Activated T-helper 1 cell treated with Interleukin-2 at 50 U/mL for 16 hours (primary cell): ENCODE data around the gene SHH.
"Not testable (repeated sequence)": the region's sequence is repeated elsewhere in the genome, so short reads cannot be mapped to it uniquely, and the experiment has no call there.

ENCODE experiments used
- DNase-seq: peaks from one replicate; pipeline ENCODE4 v3.0.0-alpha.2; 2020; ENCODE audit warnings: low read depth

Gene SHH

DNA sequence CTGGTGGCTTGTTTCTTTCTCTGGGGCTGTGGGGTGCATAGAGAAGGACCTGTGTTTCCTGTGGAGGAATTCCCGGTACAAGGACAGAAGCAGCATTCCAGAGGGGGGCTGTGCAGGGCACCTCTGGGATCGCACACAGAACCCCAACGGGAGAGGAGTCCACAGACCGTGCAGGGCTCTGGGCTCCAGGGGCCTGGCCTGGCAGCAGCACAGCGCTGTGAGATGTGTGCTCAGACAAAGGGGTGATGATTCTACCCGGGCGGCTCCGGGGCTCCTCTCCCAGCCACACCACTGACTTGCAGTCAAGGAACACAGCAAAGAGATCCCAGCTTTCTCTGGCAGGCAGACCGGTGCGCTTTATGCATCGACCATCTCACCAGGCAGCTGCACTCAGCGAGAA lies 6.9 kb upstream of the SHH start:
- no peak for DNase-seq

DNA sequence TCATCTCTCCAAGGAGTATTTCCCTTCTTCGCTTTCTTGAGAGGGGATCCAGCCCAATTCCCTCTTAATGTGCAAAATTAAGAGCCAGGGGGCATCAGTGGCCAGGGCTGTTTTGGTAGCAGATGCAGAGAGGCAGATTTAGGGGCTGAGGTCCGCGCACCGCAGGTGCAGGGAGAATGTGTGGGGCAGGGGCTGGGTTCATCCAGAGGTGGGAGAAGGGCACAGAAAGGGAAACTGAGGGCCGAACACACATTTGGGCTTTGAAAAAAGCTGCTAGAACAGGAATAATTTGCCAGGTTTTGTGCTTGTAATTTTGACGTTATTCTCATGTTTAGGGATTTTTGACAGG lies 6.5 kb upstream of the SHH start:
- no peak for DNase-seq

DNA sequence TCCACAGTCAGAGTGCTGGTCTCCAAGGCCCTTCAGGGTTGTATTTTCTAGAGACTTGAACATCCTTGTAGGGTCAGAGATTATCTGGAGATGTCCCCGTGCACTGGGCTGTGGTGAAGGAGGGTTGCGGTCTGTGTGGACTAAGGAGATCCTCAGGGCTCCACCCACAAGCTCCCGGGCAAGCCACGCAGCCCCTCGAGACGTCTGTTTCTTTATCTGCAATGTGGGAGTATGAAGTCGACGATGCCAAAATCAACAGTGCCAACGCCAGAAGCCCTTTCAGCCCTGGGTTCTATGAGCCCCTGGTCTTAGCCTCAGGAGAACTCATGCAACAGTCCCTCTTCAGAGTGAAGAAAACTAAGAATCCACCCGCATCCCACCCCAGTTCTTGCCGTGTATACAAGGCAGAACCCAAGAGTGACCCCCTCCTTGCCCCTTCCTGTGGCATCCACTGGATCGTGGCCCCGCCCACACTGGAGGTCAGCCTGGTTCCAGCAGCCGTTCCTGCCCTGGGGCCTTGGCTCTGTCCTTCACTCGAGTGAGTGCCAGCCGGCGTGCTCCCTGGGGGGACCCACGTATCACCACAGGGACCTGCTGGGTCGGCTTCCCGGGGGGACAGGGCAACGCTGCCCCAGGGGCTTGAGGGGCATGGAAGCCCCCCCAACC lies 6.0 kb upstream of the SHH start:
- no peak for DNase-seq

DNA sequence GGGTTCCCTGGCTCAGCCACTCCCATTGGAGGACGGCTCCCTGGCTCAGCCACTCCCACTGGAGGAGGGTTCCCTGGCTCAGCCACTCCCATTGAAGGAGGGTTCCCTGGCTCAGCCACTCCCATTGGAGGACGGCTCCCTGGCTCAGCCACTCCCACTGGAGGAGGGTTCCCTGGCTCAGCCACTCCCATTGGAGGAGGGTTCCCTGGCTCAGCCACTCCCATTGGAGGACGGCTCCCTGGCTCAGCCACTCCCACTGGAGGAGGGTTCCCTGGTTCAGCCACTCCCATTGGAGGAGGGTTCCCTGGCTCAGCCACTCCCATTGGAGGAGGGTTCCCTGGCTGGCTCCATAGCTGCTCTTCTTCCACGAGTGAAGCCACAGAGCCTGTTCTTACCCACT lies 5.3 kb upstream of the SHH start:
- not testable (repeated sequence) for DNase-seq

DNA sequence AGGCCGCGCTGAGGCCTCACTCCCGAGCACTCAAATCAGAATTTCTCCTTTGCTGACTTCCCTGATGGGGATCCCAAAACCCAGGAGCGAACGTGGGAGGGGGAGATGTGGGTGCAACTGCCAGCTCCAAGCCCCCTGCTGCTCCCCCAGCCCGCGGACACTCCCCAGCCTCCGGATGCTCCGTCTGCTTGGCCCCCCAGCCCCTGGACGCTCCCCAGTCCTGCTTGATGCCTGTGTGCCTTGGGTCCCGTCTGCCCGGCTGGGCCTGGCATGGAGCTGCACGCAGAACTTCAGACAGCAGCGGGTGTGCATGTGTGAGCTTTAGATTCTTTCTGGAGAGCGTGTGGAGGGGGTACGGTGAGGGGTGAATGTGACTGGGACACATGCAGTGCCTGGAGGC lies 4.7 kb upstream of the SHH start:
- DNase-seq: no peak

DNA sequence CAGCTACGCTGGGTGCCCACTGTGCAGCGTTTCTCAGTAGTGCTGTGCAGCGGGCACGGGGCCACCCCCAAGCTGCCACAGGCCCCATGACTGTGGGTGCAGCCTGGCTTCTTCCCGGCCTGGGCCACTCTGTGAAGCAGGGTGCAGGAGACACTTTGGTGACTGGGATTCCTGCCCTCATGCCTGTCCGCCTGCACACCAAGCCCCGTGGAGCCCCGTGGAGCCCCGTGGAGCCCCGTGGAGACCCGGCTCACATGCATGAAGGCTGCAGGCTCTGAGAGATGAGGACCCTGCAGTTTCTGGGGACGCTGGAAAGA lies 3.9 kb upstream of the SHH start:
- no peak for DNase-seq

DNA sequence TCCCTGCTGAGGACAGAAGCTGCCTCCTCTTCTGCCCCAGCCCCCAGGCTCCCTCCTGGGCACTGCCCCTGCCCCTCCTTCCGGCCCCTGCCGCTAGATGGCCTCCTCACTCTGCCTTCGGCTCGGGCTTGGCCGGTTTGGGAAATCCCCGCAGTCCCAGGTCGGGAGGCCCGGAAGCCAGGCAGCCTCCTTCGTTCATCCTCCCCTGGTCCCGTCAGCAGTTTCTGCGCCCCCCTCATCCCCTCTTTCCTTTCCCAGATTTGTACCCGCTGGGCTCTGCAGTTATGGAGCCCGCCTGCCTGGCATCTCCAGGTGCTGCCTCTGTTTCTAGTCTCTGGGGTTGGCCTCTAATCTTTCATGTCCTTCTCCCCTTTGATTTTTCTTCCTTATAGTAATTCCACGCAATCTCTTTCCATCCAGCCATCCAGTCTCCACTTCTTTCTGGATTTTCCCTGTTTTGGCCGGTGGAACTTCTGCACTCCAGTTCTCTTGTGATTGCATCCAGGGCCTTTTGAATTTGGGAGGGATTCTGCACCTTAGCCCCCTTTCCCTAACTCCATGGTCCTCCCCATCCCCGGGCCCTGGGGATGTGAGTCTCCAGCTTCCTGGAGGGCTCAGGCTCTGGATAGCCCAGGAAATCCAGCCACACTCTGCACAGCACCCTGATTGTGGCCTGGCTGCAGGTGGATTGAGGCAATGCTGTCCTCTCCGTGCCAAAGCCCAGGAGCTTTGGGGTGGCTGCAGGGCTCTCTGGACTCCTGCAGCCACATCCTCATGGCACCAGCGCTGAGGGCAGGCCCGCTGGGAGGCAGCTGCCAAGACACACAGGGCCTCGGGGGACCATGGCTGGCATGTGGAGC lies 3.3 kb upstream of the SHH start:
- DNase-seq: no peak

DNA sequence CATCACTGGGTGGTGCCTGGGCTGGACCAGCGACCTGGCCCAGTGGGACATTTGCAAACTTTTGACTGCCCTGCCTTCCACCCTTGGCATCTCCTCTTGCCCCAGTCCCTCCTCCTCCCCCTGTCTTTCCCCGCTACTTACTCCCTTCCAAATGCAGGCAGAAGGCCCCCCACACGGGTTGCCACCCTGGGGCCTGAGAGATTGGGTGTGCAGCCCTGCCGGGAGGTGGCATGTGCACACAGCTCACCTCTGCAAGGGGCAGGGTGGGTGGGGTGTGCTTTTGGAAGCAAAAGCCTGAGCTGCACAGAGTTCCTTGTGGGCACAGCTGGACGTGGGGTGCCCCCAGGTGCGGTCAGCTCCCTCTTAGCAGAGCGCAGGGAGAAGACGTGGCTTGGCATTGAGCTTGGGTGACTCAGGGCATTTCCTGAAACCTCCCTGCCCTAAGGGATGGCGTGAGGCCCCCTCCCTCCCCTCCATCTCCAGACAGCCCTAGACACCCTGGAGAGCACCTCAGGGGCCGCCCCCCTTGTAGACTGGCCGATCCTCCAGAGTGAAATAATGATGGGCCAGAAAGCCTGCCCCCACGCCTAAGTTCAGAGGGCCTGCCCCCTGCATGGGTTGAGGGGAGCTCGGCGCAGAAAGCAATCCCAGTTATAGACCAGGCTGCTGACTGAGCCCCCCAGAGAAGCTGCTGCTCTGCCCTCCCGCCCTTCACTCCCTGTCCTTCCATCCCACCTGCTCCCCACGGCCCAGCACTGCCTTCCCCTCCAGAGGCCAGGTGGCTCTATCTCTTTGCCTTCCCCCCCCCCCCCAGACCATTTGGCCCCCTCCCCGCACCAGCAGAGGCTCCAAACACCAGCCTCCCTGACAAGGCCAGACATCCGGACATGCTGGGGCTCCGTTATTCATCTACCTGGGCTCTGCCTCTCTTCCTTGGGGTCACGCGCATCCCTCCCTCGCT lies 2.3 kb upstream of the SHH start:
- no peak for DNase-seq

DNA sequence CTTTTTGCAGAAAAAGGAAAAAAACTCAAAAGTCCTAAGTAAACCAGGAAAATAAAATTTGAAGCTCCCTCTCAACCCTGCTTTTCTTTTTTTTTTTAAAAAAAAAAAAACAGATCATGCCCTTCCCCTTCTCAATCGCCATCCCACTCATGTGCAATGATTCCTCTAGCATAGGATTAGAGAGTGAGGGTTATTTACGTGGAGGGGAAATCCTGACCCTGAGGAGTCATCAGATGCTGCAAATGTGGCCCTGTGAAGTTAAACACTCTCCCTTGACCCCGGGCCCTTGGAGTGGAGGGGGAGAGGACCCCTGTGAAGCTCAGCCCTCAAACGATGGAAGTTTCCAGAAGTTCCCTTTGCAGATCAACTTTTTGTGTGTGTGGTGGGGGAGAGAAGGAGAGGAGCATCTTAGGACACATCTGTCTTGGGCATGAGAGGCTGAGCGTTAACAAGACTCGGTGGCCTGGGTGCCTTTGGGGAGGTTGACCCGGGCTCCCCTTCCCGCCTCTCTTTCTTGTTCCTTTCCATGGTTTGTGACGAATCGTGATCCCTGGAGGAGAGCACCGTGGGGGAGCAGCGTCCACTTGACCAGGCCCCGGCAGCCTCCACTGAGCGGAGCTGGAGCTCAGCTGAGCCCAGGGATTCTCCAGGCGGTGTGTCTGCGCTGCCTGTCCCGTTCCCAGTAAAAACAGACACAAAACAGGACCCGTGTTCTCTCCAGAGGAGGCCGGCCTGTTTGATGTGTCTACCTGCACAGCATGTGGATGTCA lies 1.5 kb upstream of the SHH start:
- DNase-seq: no peak

DNA sequence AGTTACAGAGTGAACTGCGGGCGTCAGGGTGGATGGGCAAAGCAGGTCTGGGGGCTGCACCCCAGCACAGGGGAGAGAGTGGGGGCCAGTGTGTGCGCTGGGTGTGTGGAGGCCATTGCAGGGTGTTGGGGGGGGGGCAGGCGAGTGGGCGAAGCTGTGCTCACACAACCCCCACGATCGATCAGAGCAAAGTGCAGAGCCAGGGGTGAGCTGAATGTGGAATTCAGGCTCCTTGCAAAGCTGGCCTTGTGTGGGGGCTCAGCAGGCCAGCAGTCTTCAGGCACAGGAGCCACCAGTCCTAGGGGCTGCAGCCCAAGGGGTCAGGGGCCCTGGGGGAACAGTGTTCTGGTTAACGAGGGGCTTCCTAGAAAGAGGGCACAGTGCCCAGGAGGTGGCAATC lies 862 bp upstream of the SHH start:
- no peak for DNase-seq

DNA sequence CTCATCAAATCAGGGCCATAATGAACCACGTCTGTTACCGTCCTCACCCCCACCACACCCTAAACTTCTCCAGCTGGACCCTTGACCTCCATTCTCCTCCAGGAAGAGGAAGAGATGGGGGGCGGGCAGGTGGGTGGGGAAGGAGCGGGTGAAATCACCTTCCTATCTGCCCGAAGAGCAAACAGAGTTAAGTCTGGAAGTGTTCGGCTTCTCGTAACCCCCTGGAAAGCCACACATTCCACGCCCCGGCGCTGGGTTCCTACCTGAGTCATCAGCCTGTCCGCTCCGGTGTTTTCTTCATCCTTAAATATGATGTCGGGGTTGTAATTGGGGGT lies 736 bp downstream of the SHH start:
- DNase-seq: no peak

DNA sequence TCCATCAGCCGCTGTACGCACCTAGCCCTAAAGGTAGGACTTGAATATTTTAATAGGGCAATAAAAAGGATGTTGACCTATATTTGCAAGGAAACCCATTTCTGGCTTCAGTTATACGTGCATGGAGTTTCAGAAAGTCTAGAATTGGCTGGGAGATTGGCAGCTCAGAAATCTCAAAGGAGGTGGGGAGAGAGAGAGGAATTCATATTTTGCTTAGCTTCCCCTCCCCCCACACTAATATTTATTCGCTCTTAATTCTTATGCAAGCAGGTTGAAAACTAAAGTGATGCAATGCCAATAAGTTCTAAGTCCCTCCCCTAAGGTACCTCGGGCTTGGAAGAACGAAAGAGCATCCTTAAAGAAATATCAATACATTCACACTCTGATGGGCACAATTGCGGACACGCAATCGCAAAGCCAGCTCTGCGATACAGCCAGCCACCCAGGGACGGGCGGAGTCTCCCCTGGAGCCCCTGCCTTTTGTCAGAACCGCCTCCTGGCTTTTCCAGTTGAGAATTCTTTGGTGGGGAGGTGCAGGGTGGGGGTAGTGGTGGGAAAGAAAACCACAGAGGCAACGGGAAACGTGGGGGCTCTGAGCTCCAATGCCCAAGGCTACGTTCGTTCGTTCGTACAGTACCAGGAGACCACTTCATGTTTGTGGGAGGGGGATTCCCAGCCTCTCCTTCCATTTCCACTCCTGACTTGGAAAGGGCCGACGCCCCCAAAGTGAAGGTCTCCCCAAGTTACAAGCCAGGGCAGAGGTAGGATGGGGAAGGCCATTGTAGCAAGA lies 1.3 kb downstream of the SHH start:
- no peak for DNase-seq

DNA sequence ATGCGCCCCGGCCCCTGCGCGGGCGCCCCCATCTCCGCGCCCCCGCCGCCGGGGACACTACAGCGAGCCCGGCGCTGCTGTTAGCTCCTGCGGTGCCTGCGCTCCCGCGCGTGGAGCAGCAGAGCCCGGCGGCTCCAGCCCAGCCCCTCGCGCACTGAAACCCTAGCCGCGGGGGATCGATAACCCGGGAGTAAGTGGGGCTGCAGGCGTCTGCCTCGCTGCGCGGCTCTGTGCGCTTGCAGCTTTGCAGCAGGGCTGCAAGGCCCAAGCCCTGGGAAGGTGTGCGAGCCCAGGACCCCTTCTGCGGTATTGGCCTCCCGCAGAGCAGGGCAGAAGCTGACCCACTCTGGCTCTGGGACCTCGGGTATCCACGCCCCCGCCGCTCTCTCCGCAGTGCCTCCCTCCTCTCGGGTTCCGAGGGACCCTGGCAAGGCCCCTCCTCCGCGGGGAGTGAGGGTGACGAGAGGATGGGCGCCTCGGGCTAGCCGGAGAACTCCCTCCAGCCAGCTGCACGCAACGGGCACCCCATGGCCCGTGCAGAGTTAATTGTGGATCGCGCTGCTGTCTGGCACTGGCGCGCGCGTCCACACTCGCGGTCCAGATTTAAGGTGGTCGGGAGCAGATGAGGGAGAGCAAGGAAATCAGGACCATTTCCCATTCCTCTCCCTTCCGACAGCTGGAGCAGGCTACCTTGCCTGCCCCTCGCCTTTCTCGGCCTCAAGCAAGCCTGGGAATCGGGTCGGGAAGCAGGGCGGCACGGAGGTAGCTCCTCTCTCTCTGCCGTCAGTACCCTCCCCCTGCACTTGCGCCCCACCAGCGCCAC lies 2.1 kb downstream of the SHH start:
- no peak for DNase-seq

DNA sequence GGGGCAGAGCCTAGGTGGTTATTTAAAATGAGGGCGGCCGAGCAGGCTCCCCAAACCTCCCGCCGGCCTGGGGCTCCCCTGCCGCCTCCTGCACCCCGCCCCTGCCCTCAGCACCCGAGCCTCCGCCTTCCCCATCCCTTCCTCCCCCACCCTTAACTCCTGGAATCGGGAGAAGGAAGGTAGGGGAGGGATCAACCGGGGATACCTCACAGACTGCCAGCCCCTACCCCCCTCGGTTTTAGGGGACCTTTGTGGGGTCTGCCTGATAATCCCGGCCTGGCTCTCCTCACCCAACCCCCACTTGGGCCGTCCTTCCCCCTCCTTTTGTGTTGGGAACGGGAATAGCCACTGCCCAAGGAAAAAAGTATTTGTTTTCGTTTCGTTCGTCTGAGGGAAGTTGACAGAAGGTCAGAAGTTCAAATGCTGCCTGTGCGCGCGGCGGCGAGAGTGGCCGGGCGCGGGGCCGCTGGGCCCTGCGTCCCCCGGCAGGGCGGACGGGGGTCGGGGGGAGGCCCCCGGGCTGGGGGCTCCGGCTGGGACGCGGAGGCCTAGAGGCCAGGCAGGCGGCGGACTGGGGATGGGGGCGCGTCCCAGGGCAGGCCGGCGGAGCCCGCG lies 2.8 kb downstream of the SHH start:
- no peak for DNase-seq

DNA sequence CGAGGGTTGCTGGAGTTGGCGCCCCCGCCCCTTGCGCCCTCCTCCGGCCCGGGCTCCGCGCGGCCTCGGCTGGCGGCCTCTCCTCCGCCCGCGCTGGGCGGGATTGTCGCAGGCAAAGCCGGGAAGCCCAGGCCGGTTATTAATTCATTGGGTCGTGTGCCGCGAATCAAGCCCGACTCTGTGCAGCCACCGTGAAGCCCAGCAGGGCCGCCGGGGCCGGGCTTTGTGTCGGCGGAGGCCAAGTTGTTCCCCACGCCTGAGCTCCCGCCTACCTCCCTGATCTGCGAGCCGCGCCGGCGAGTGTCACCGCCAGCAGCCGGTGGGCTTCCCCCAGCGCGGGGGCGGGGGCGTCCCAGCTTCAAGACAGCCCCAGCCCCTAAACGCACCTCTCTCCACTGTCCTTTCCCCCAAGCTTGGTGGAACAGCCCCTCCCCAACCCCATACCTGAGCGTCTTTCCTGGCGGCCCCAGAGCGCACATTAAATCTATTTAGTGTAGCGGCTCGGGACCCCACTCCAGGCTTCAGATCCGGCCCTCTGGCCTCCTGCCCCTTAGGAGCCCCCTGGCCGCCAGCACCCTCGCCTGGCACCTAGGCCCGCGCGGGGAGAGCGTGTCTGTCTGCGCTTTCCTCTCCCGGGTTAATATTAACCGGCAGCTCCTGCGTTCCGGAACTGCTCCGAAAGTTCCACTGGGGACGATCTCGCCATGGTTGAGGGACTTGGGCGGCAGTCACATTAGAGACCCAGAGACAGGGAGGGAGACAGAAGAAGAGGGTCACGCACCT lies 3.5 kb downstream of the SHH start:
- DNase-seq: no peak

DNA sequence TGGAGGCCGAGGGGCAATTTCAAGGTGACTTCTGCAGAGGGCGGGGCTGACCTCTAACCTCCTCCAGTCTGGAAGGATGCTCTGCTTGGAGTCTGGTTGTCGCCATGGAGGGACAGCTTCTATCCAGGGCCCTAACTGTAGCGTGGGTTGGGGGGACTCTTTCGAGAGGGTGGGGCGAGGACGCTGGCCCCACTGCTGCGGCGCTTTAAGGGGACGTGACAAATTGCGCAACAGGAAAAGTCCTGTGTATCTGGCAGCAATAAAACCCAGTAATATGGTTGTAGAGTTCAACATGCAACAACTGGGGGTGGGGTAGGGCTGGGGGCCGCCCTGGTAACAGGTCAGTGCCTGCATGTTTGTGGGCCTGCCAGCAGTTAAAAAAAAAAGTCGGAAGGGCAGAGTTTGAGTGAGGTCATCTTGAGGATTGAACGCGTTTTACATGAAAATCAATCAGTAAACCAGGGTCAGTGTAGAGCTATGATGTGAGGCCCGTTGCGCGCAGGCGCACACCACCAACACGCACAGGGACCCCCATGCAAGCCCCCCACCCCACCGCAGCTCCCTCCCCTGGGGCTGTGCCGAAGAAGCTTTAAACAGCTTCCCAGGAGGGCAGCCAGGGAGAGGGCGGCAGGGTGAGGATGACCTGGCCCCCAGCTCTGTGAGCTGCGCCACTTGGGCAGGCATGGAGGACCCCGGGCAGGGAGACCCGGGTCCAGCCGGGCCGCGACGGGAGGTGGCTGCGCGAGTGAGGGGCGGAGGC lies 4.3 kb downstream of the SHH start:
- no peak for DNase-seq

DNA sequence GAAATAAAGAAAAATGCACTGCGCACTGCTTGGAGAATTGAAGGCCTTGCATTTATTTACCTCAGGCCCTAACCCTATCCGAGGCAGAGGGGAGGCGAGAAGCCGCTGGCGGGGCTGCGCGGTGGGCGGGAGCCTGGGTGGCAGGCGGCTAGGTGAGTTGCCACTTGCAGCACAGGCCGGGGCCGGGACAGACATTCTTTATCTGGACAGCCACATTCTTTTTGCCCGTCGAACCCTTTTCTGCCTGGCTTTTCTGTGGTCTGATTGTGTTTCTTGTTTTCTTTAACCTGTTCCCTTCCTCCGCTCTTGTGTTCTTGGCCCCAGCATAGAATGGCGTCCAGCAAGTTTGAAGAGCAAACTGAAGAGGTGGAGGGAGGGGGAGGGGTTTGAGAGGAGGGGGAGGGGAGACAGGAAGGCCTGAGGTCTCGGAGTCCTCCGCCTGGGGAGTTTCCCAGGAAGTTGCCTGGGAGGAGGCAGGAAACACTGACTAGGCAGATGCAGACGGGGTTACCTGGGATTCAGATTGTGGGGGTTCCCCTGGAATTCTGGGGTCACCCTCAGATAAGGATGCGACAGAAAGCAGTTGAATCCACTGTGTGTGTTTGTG lies 5.1 kb downstream of the SHH start:
- DNase-seq: no peak
